Activated CD8-positive, alpha-beta memory T cell treated with anti-CD3 and anti-CD28 coated beads, Interleukin-2, amount 50 U/mL, for 4 hours (primary cell): ENCODE data around the gene PDZRN3.
"Not testable (repeated sequence)": the region's sequence is repeated elsewhere in the genome, so short reads cannot be mapped to it uniquely, and the experiment has no call there.

Experiments
- DNase-seq: peaks from one replicate; pipeline ENCODE4 v3.0.0-alpha.2; 2020

The PDZRN3 gene

DNA sequence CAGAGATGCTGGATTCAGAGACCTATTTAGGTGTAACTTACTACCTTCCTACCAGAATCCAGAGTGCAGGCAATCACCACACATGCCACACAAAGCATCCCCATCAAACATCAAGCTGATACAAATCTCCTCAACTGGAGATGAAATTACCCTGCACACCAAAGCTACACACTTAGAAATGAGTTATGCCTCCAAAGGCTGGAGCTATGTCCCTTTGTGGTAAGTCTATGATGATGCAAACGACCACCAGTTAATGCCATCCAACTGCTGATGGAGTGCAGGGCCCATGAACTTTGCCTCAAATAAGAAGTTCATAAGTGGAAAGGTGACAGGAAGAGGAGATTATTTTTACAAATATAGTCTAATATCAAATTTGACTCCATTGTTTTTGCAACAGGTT lies 38.1 kb downstream of the PDZRN3 start:
- DNase-seq, result no peak

DNA sequence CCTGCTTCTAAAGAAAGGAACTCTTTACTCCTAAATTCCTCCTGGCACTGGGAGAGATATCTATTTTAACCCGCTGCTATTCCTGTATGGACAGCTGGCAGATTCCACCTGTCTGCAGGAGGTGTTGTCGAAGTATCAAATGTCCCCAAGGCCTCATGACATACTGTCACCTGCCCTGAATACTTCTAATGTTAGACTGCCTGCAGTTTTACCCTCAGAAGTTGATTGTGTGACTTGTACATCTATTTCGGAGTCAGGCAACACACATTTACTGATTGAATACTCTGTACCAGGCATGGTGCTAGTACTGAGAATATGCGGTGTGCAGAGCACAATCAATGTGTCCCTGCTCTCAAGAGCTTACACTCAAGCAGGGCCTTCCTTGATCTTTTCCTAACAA lies 38.6 kb downstream of the PDZRN3 start:
- DNase-seq, result no peak

DNA sequence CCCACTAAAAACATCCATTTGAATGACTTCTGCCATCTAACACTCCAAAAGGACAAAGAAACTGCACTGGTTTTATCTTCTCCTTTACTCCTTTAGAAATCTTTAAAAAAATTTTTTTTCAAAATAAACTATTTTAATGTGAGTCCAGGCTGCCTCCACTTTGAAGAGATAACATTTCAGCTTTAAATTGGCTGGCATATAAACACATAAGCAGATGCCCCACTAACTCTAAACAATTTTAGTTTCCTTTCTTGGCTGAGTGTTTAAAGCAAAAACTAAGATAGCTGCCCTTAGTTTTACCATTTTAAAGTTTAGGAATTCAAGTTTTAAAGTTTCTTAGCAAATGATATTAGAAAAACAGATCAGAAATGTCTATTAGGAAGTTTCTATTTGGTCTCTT lies 39.9 kb downstream of the PDZRN3 start:
- no peak for DNase-seq

DNA sequence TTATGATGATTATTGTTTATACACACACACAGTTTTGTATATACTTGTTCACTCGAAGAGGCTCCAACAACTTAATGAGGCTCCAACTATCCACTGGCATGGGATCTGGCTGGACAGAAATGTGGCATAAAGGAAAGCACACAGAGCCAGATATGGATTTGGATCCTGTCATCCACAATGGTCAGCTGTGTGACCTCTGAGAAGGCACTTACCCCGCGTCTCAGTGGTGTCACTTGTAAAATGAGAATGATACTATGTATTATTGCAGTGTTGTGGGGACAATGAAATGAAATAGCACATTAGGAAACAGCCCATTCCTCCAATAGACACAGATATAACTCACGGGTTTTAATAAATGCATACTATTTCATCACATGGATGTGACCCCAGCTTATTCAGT lies 42.2 kb downstream of the PDZRN3 start:
- no peak for DNase-seq

DNA sequence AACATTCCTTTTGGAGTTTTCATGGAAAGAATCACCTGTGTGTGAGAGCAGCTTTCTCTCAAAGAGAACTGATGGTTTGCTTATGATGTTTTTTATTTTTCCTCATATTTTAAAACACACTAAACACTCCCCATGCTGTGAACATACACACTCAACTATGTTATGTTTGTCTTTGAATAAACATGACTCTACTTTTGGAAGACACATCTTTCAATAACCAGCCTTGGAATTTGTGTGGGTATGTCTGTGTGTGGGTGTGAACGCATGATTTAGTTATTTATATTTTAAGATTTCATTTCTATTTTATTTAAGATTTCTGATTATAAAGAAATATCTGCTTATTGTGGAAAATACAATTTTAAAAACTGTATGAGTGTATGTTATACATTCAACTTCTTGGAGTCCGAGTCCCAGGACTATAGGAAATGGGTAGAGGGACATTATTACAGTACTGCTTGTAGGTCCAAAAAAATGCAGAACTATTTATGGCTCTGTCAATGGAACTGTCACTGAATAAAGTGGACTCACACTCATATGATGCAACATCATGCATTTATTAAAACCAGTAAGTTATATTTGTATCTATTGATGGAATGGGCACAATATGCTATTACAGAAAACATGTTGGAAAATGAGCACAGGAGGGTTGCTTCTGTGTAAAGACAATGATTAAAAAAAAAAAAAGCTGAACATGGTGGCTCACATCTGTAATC lies 43.5 kb downstream of the PDZRN3 start:
- DNase-seq, result no peak

DNA sequence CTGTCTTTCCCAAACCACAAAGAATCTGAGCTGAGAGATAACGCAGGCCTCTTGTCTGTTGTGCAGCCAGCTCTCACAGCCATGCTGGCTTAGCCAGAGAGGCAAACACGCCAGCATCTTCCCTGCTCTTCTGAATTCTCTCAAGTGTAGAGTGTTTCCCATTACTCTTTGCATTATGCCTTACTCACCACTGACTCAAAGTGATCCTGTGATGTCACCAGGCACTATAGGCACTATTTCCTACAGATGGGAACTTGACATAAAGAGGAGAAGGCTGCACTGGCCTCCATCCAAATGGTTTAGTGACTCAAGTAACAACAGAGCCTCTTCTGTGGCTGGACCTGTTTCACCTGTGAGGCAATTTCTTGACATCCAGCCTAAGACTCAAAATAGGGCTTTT lies 44.4 kb downstream of the PDZRN3 start:
- DNase-seq, result no peak

DNA sequence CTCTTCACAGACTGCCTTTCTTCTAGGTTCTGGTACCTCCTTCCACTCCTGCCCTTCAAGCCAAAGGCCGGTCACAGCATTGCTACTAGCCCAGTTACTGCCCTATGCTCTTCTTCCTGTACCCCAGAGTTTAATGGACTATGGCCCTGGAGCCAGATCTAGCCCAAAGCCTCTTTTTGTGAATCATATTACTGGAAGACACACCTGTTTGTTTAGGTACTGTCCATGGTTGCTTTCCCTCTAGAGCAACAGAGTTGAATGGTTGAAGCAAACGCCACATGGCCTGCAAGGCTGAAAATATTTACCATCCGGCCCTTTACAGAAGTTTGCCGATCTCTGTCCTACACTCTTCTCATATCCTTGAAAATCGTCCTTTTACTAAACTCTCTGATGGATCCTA lies 47.0 kb downstream of the PDZRN3 start:
- no peak for DNase-seq

DNA sequence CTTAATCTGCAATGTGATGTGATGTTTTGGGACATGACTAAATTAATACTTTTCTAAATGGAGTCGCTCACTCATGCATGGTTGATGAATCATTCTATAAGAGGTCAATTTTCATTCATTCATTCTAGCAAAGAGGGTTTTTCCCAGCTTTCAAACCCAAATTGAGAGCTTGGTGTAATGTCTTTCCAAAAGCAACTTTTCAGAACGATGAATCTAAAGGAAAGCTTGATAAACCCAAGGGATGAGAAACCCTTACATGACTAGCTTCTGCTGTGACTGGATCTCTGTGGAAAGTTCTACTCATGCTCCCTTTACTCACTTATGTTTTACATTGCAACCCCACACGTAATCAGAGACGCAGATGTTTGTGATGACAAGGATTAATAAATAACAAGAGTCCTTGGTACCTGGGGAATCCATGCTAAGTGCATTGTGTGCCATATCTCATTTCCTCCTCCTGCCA lies 47.7 kb downstream of the PDZRN3 start:
- no peak for DNase-seq

DNA sequence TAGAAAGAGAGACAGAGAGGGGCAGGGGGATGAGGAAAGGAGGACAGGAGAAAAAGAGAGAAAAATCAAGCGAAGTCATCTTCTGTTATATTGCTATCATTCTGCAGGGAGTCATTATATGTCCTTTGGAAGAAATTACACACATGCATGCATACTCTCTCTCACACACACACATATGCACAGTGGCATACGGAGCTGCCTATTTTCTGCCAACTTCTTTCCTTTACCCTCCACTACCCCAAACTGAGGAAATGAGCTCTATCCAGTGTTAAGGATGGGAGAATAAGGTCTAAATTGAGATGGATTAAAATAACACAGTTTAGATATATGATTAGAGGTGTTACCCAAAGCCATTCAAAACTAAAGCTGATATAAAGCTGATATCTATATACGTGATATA lies 48.8 kb downstream of the PDZRN3 start:
- DNase-seq, result no peak

DNA sequence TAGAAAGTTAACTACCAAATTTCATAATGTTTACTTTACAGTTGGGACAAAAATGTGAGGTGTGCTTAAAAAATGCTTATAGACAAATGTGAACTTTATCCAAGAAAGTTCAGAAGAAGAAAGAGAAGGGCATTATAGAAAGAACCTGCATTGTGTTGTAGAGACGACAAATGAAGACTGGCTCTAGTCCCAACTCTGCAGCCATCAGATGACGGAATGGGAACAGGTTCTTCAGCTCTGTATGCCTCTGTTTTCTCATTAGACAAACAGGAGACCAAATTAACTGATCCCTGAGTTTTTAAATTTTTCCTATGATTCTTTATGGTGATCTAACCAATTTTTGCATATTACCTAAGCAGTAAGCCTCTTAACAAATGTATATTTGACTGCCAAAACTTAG lies 49.2 kb downstream of the PDZRN3 start:
- DNase-seq, result no peak

DNA sequence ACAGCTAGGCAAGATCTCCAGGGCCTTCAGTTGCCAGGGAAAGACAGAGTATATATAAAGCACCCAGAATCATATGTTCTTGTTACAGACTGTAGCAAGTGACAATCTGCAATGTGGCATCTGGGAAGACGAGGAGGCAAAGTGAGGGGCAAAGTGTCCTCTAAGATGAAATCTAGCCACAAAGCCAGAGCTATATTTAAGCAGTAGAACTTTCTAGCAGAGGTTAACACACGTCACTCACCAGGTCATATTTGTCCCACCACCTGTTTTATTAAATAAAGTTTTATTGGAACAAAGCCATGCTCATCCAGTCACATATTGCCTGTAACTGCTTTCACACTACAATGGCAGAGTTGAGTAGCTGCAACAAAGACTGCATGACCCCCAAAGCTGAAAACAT lies 51.5 kb downstream of the PDZRN3 start:
- no peak for DNase-seq

DNA sequence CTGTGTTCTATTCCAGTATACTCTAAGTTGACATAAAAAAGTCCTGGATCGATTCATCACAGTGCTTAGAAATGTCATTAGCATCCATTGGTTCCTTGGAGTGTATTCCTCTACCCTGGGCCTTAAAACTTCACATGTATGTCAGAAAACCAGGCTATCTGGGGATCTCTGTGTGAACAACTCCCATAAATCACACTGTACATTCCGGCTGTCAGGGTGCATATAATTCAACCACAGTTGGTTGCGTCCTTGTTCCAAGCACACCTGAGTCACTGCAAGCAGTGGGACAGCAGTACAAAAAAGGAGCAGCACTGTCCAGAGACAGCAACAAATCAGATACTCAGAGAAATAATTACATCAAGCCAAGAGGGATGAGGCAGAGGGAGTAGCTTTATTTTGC lies 52.4 kb downstream of the PDZRN3 start:
- DNase-seq, result no peak

DNA sequence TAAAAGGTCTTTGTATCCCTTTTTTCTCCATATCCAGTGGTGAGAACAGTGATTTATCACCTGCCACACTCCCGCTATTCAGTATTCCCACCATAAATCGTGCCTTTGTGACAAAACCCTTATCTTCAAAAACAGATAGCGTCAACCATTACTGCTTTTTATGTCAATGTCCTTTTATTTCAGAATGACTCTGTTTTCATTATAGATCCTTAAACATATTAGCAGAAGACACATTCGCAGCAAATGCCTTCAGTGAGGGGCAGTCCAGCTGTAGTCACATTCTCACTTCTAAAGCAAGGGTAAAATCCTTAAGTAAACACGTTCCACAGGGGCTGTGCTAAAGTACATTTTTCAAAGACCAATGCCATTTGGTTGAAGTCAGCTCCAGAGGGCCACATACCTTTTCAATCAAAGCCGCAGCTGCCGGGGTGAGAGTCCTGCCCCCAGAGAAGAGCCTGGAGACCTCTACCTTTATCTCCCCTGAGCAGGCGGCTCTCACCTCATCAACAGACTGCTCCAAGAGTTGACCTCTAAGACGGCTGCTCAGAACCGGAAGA lies 53.4 kb downstream of the PDZRN3 start:
- DNase-seq, result no peak

DNA sequence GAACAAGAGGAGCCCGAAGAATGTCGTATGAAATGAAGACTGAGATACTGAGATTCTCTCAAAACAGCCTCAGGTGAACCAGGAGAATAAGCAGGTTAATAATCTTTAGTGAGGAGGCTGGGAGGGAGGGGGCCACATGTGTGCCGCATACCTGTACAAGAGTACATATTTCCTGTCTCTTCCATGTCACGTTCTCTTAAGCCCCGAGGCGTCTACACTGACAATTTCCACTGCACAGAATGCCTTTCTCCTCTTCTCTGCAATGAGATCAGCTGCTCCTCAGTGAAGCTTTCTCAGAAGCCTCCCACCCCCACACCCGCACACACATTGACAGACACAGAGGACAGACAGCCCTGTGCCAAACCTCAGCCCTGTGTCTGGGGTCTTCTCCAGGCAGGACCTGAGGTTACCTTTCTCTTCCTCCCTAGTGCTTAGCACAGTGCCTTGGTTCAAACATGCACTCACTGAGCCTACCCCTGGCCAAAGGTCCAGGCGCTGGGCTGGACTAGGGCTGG lies 55.4 kb downstream of the PDZRN3 start:
- no peak for DNase-seq

DNA sequence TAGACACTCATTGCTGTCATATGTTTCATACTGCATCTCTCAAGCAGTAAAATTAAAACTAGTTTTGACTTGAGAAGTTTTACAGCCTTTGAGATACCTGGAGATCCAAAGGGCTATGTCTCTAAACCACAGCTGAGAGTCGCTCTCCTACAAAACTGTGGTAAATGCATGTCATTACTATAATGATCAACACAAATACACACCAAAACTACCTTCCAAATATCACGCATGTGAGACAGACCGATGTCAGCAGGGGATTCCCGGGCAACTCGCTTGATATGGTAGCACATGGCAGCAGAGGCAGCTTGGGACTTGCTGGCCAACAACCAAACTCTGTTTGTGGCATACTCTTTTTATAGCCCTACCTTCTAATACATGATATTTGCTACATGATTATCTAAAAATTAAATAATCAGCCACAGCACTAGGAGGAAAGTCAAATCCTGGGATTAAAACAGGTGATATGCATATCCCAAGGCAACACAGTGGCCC lies 56.3 kb downstream of the PDZRN3 start:
- DNase-seq, result no peak

DNA sequence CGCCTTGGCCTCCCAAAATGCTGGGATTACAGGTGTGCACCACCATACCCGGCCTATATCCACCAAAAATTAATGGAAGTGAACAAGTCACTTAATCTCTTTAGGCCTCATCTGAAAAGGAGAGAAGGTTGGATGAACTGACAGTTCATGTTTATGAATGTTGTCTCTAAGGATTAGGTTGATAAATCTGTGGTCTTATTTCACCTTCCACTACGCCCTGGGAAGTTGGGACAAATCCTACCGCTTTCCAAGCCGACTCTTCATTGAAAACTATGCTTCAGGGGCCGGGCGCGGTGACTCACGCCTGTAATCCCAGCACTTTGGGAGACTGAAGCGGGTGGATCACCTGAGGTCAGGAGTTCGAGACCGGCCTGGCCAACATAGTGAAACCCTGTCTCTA lies 59.4 kb downstream of the PDZRN3 start:
- DNase-seq, result not testable (repeated sequence)

DNA sequence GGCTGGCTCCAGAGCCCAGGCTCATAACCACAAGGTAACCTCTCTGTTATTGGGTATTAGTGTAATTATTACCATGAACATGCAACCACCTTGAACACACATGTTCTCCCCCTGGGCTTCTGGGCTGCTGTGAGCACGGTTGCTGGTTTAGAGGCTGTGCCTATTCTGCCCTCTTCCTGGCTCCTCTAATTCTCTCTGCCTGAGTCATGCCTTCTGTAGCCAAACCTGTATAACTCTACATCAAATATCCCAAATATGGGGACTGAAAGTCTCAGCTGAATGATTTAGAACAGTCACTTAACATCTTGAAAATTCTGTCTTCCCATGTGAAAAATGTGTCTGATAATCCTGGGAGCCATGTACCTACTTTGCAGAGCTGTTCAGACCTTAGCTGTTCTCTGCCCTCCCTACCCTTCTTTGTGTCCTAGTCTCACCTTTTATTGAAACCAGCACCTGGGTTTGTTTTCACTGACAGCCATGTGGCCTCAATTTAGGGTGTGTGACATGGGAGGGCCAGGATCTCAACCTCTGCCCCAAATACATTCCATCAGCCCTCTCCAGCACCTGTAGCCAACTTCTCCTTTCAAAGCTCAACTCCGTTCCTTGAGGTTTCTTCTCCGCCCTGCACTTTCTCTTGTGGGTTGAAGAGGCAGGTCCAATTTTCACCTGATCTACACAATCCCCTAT lies 60.7 kb downstream of the PDZRN3 start:
- DNase-seq, result no peak

DNA sequence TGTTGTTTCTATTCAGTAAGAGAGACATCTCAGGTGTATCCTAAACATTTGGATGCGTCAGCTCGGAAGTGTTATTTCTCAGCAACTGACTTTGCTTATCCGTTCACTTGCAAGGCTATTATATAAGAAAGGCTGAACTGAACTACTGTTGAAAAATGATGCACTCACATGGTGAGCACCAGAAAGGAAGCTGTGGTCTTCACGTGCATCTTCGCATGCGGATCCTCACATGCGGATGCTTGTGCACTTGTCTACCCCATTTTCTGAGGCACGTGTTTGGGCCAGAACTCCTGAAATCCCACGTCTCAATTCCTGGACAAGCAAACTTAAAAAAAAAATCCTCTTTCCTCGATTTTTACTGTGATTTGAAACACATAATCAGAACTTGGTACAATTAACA lies 63.2 kb downstream of the PDZRN3 start:
- no peak for DNase-seq

DNA sequence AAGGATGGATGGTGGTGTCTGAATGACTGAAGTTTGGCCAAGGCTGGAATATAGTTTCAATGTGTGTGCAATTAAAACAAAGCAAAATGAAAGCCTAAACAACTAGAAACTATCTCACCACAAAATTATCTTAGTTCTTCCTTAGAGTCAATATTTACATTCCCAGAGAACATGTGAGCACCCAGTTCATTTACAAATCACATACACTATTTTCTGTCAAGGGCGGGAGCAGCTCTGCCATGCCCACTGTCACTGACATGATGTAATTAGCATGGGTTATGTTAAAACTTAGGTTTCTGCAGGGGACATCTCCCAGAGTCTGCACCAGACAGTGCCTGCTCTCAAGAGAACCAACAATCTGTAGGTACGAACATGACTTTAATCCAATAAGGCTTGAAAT lies 65.0 kb downstream of the PDZRN3 start:
- no peak for DNase-seq

DNA sequence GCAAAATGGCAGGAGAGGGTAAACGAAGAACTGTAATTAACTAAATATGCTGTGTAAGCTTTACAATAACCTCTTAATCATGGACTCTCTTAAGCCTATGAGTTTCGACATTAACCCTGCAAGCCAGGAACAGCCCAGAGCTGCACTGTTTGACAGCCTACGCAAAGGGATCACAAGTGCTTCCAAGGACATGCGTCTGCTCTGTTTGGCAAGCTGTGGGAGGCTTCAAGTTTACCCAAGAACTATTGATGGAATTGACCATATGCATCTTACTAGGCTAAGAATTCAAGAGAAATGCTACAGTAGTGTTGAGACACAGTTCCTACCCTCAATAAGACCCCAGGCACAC lies 66.0 kb downstream of the PDZRN3 start:
- no peak for DNase-seq

DNA sequence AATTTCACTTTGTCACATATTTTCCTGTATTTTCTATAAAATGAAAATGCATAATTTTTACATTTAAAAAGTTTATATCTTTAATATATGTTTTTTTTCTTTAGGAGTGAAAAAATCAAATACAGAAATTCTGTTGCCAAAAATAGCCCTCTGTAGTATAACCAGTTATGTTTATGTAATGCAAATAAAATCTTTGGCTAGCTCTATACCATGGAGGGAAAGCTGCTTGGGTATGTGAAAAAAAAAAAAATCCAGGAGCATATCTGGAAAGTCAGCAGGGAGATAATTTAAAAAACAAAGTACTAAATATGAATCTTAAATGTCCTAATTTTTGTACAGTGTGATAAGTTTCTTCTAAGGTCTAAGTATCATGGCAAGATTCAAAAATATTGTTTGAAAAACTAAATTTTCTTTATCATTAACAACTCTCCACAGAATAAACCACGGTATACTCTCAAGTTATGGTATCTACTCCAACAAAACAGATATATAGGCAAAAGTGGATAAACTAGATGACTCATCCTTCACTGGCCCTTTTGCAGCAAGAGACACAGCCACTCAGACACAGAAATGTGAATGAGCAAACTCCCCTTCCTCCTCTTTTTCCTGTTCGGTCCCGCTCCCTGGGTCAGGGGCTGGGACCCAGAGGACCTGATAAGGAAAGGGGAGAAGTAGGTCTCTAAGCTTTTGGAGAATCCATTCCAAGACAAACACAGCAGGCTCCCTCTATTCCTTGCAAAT lies 66.6 kb downstream of the PDZRN3 start:
- DNase-seq, result no peak

DNA sequence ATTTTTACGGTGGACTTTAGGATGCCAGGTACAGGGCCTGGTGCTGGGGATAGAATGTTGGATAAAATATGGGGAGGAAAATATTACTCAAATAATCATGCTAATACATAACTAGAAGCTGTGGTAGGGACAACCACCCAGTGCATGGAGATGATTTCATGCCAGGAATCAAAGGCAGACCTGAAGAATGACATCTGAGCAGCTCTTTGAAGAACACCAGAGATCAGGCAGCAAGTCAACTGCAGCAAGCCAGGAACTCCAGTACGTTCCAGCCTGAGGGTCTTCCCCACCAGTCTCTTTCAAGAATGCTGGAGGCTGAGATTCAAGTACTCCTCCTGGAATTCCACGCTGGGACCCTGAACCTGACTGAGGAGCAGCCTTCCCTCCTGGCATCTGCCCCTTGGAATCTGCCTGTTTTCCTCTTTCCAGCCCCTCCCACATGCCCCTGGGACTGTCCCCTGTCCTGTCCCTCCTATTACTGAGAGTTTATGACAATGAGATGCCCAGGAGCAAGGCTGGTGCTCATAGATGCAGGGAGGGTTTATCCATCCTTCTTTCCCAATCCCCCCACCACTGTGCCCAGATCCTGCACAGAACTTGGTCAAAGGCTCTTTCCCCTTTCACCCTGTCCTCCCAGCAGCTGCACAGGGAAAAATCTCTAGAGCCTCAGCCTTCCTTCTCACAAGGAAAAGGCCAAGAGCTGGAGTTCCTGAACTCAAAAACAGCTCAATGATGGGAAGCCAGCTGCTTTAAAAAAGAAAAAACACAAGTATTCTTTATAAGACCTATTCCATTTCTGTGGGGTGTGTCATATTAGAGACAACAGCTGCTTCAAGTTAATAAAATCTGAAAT lies 68.0 kb downstream of the PDZRN3 start:
- DNase-seq, result no peak

DNA sequence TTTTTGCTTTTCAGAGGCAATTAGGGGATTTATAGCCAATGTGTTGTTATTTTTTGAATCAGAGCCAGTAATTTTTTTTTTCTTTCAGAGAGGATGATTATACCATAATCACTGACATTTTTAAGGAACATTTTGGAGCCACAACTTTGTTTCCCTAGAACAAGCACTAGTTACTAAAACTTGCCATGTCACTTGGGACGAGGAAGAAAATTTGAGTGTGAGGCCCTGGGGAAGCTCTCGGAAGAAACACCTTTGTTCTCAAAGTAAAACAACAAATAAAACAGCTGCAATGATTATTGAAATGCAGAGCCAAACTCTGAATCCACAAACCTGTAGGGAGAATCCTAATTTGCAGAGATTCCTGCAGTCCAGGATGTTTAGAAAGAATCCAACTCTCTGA lies 69.7 kb downstream of the PDZRN3 start:
- no peak for DNase-seq
